ENCODE measurements around the gene FAM107B.
"Not testable (repeated sequence)": the region's sequence is repeated elsewhere in the genome, so short reads cannot be mapped to it uniquely, and the experiment has no call there.

The FAM107B gene

GRCh38 chr10:14594878-14595525 lies 179.7 kb downstream of the FAM107B start:
- DNase-seq = no peak

- no peak for DNase-seq
These were observed 180.9 kb downstream of the FAM107B start for GRCh38 chr10:14593806-14594205.

GRCh38 chr10:14592566-14592965 lies 182.1 kb downstream of the FAM107B start:
- no peak for DNase-seq

DNA sequence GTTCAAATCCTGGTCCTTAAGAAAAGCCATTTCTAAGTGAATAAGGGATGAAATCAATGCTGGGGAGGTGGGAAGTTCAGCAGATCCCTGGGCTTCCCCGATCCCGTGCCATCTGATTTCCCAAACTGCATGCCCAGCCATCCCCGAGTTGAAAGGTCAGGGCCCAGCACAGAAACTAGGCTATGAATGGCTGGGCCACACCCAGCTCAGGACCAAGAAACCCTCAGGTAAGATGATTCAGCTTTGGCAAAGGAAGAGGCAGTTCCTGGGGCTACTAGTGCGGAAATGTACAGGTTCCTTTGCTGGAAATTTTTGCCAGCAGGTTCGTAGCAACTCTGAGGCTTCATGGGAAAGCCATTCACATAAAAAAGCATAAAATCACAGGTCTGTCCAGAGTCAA lies 182.7 kb downstream of the FAM107B start:
- no peak for DNase-seq

DNA sequence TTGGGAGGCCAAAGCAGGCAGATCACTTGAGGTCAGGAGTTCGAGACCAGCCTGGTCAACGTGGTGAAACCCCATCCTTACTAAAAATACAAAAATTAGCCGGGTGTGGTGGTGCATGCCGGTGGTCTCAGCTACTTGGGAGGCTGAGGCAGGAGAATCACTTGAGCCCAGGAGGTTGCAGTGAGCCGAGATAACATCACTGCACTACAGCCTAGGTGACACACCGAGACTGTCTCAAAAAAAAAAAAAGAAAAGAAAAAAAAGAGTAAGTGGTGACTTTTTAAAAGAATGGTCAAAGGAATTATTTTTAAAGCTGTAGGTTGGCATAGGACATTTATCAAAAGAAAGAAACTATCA lies 185.8 kb downstream of the FAM107B start:
- DNase-seq = not testable (repeated sequence)

DNA sequence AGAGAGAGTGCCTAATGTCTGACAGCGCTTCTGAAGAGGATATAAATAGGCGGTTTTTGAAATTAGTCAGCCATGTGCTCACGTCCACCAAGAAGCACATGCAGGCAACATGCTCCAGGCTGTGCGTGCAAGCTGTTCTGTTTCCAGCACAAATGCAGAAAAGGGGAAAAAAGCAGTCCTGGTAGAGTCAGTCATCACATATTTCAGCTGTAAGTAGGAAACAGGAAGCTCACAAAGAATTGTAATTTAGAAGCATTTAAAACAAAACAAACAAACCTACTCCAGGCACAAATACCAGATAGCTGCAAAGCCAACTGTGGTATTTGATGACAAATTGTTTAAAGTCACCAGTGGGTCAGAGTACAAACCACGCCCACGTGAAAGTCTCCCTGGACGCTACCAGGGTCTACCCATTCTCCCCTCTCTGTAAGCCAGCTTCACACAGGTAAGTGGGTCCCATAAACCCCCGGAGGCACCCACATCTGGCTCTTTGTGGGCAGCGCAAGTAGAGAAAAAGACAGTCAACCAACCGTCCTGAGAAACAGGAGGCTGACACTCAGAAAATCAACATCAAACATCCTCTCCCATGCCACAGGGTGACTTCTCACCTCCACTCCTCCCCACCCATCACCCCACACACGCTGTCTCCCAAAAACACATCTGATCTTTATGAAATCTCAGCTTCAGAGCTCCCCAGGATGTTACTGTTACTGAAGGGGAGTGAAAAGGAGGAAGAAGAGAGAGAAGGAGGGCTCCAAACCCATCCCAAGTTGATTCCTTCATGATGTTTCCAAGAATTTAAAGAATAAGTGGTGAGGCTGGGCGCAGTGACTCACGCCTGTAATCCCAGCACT lies 186.4 kb downstream of the FAM107B start:
- DNase-seq = no peak

- no peak for DNase-seq
These were observed 187.1 kb downstream of the FAM107B start for GRCh38 chr10:14587540-14588083.

- no peak for DNase-seq
These were observed 187.8 kb downstream of the FAM107B start for GRCh38 chr10:14586901-14587300.

GRCh38 chr10:14585287-14586193 lies 189.2 kb downstream of the FAM107B start:
- no peak for DNase-seq

DNA sequence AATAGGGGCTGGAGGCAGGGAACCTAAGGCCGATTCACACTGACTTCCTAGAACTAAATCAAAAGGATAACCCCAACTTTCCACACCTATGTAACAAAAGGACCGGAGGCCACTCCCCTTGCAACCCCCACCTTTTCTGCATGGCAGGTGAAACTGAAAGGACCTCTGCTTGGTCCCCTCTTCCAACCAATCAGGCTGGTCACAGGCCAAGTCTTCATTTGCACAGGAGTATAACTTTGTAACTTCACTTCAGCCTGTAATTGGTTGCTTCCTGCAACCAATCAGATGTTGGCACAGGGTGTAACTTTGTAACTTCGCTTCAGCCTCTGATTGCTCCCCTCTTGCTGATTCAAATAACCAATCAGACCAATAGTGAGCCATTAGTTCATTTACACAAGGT lies 190.0 kb downstream of the FAM107B start:
- no peak for DNase-seq

- DNase-seq = no peak
These were observed 190.7 kb downstream of the FAM107B start for GRCh38 chr10:14583967-14584366.

GRCh38 chr10:14583252-14583651 lies 191.4 kb downstream of the FAM107B start:
- DNase-seq = no peak

DNA sequence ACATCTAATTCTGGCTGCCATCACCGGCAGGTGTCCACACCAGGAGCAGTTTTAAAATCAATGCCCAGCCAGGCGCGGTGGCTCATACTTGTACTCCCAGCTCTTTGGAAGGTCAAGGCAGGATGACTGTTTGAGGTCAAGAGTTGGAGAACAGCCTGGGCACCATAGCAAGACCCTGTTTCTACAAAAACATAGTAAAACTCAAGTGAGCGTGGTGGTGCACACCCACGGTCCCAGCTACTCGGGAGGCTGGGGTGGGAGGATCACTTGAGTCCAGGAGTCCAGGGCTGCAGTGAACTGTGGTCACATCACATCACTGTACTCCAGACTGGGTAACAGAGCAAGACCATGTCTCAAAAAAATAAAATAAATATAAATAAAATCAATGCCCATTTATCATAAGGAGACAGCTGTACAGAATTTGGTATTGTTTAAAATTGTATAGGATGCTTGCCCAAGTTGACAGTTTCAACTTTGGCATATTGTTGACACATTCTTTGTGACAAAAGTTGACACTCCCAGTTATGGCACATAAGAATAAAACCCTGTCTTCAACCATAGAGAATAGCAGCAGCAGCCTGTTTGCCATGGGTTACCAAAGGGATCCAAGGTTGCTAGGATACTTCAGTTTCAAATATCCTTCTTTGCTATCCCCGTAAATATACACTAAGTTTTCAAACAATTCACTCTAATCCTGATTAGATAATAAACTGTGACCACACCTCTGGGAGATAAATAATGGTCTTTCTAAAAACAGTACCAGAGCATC lies 193.0 kb downstream of the FAM107B start:
- DNase-seq = no peak

DNA sequence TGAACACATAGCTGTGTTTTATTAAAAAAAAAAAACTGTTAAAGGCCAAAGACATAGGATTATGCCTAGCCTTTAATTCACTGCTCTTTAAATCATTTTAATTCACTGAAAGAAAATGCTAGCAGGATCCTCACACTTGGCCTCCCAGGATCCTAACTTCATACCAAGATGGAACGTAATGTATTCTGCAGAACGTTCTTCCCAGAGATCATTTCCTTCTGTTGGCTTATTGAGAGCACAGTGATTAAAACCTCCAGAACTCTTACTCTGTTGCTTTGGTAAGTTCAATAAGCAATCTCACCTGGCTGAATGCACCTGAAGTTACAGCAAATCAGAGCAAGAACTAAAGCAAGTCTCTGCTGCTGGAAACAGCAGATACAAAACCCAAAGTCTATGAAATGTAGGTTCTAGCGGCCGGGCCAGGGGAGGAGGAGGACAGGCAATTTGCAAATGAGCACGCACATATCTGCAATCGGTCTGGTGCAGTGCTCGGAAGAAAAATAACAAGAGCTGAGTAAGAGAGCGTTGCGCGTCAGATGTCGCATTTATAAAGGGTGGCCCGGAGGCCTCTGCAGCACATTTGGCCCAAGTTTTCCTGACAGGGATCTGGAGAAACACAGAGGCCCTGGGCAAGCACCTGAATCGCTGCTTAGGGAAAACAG lies 193.9 kb downstream of the FAM107B start:
- DNase-seq = no peak

DNA sequence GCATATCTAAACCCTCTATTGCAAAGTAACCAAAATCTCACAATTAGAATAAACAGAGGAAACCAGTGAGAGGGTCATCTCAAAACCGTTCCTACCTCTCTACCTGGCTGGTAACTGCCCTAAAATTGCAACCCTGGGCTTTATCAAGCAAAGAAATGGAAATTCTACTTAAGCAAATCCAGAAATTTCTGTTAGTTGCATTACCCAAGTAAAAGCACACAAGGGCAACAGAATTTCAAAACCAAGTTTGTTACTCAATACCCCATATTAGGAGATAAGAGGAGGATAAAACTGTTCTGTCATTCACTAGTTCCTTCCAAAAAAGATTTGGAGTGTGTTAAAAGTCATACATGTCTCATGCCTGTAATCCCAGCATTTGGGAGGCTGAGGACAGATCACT lies 195.3 kb downstream of the FAM107B start:
- no peak for DNase-seq

GRCh38 chr10:14578060-14578952 lies 196.4 kb downstream of the FAM107B start:
- no peak for DNase-seq

GRCh38 chr10:14574885-14575284 lies 199.8 kb downstream of the FAM107B start:
- DNase-seq = no peak

GRCh38 chr10:14574291-14574690 lies 200.4 kb downstream of the FAM107B start:
- no peak for DNase-seq

- no peak for DNase-seq
These were observed 200.9 kb downstream of the FAM107B start for GRCh38 chr10:14573666-14574261.

DNA sequence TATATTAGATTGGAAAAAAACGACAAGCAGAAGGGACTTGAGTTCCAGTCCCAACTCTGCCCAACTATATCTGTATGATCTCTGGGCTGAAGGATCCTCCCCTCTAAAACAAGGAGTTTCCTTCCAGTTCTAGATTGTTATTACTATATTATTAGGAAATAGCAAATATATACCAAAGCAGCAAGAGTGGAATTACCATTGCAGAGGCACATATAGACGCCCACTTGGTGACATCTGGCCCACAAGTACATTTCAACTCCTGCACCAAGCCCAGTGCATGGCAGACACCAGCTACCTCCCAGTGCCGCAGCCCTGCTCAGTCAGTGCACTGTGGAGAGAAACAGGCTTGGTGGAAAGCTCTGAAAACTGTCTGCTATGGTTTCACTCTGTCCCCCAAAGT lies 201.9 kb downstream of the FAM107B start:
- no peak for DNase-seq
